LoVo (cell line): ENCODE results near the gene NFATC1.

Experiments used
- DNase-seq: peaks from one replicate; pipeline ENCODE4 v3.0.0-alpha.2; 2016; ENCODE audit warnings: low spot score

The NFATC1 gene

DNA sequence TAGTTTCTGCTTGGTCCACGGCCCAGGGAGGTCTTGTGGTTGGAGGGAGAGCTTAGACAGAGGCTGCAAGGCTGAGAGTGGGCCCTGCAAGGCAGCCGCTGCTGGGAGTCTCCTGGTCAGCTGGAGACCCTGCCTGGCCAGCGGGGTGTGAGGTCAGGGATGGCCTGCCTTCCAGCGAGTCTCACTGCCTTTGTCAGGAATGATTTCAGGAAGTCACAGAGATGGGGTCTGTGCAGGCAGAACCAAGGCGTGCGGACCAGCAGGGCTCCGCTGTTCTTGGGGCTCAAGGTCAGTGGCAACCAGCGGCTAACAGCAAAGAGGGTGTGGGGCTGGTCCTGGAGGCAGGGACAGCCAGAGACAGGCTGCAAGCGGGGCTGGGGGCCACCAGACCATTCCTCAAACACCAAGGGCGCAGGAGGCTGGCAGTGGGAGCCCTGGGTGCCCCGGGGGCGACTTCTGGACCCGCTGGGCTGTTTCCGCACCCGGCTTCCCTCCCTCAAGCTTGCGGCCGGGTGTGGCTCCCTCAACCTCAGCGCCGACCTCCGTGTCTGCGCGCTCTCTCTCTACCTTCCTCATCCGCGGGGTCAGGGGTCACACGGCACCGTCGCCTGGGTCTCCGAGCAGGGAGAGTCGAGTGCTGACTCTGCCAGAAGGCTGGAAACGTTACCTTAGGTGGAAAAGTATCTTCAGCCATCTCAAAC is 159.4 kb downstream of the NFATC1 start:
- no peak for DNase-seq

- DNase-seq: no peak
Measured at GRCh38 chr18:79555885-79556284, 160.2 kb downstream of the NFATC1 start.

- no peak for DNase-seq
Measured at GRCh38 chr18:79556829-79557585, 161.3 kb downstream of the NFATC1 start.

DNA sequence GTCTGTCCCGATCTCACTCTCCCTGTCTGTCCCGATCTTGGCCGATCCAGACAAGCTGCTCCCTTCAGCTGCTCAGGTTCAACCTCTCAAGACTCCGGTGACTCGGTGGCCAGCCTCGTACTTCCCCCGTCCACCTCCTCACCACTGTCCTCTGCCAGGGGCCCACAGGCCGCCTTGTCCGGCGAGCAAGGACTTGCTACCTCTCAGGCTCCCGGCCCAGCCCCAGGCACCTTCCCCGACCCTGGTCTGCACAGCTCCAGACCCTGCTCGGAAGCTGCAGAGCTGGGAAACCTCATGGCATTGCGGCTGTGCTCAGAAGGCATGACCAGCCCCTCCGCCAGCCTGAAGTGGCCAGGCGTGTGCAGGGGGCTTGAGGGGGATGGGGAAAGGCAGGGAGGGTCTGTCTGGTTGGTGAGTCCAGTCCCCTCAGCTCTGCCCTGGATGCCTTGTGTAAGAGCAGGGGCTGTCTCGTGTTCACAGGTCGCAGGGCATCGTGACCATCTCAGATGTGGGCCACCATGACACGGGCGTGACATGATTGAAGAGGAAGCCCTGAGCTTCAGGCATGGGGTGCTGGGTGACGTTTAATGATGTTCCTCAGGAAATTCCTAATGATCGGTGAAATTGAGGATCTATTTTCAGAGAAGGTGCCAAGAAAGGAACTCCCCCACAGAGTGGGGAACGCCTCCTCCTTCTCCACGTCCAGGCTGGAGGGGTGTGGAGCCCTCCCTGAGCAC is 162.6 kb downstream of the NFATC1 start:
- no peak for DNase-seq

DNA sequence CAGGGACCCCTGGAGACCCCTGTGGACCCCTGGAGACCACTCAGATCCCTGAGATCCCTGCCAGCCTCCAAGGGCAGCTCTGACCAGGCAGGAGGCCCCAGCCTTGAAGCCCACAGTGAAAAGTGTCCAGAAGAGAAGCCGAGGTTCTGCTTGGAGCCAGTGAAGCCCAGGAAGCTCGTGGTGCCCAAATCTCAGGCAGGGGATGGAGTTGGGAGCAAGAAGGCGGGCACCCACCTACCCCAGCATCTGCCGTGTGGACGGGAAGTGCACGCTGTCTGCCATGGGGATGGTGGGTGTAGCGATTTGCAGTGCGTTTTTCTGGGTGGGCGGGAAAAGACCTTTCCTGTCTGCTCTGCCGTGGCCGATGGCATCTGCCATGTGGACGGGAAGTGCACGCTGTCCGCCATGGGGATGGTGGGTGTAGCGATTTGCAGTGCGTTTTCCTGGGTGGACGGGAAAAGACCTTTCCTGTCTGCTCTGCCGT is 163.2 kb downstream of the NFATC1 start:
- DNase-seq: no peak

DNA sequence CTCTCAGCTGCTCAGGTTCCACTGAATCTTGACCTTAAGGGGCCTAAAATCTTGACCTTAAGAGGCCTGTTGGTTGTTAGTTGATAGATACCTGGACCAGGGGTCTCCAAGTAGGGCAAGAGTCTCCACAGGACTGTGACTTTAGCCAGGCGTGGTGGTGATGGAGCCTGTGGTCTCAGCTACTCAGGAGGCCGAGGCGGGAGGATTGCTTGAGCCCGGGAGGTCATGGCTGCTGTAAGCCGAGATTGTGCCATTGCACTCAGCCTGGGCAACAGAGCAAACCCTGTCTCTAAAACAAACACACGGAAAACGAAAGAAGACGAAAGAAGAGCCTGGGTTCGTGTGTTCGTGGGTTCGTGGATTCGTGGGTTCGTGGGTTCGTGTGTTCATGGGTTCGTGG is 163.7 kb downstream of the NFATC1 start:
- DNase-seq: no peak

DNA sequence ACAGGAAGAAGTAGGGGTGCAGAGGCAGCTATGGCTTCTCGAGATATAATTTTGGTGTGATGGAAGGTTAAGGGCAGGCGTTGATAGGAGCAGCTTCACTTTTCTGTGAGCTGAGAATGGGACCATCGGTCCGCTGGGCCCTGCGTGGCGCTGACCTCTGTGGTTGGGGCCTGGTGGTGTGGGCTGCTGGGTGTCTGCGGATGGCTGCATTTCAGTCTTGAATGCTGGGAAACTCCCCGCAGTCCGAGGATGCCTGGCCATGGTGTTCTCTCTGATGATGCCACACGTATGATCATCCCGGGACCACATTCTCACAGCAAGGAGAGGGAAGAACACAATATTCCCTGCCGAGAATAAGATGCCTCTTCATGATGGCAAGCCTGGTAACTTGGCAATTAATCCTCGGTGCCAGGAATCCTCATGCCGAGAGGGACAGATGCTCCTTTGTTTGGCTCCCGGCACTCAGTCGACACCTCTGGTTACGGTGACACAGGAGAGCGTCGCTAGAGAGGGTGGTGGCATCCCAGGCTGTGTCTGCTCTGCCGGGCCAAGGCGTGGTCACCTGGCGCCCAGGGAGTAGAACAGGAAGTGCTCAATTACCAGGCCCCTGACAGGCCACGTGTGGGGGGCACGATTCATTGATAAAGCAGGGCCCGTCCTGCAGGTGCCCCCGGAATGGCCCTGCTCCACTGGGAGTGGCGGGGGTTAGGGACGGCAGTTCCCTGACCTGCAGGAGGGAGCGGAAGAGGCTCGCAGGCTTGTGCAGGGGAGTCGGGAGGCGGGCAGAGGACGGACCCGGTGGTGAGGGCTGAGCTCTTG is 164.5 kb downstream of the NFATC1 start:
- no peak for DNase-seq

DNA sequence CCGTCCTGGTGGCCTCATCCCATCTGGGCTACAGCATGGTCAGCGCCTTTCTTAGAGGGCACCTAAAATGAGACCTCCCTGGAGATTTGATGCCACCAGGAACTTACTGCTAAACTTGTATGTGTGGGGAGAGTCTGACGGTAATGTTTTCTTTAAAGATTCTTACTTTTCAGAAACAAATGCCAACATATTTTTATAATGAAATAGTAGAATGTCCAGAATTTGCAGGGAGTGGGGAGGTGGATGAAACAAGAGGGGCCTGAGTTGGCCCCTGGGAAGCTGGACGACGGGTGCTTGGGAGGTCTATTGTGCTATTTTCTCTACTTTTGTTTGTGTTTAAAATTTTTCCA is 165.1 kb downstream of the NFATC1 start:
- no peak for DNase-seq

DNA sequence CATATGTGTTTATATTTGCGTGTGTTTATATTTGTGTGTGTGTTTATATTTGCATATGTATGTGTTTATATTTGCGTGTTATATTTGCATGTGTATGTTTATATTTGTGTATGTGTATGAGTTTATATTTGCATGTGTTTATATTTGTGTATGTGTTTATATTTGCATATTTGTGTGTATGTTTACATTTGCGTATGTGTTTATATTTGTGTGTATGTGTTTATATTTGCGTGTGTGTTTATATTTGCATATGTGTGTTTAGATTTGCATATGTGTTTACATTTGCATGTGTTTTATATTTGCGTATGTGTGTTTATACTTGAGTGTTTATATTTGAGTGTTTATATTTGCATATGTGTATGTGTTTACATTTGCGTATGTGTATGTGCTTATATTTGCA is 168.2 kb downstream of the NFATC1 start:
- no peak for DNase-seq

DNA sequence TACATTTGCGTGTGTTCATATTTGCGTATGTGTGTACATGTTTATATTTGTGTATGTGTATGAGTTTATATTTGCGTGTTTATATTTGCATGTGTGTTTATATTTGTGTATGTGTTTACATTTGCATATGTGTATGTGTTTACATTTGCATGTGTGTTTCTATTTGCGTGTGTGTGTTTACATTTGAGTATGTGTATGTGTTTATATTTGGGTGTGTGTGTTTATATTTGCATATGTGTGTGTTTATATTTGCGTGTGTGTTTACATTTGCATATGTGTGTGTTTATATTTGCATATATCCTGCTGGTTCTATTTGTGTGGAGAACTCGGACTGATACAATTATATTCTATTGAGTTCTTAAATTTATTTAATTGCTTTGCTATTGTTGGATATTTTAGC is 168.7 kb downstream of the NFATC1 start:
- no peak for DNase-seq

GRCh38 chr18:79566771-79567431 is 171.2 kb downstream of the NFATC1 start:
- no peak for DNase-seq

- no peak for DNase-seq
Measured at GRCh38 chr18:79567481-79568147, 171.9 kb downstream of the NFATC1 start.

- DNase-seq: no peak
Measured at GRCh38 chr18:79568543-79569205, 172.9 kb downstream of the NFATC1 start.

DNA sequence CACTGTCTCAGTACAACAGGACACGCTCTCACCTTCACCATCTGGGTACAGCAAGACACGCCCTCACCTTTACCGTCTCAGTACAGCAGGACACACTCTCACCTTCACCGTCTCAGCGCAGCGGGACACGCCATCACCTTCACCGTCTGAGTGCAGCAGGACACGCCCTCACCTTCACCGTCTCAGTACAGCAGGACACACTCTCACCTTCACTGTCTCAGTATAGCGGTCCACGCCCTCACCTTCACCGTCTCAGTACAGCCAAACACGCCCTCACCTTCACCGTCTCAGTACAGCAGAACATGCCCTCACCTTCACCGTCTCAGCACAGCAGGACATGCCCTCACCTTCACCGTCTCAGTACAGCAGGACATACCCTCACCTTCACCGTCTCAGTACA is 174.0 kb downstream of the NFATC1 start:
- no peak for DNase-seq

GRCh38 chr18:79570266-79571201 is 174.8 kb downstream of the NFATC1 start:
- no peak for DNase-seq

- no peak for DNase-seq
Measured at GRCh38 chr18:79571211-79572092, 175.7 kb downstream of the NFATC1 start.

DNA sequence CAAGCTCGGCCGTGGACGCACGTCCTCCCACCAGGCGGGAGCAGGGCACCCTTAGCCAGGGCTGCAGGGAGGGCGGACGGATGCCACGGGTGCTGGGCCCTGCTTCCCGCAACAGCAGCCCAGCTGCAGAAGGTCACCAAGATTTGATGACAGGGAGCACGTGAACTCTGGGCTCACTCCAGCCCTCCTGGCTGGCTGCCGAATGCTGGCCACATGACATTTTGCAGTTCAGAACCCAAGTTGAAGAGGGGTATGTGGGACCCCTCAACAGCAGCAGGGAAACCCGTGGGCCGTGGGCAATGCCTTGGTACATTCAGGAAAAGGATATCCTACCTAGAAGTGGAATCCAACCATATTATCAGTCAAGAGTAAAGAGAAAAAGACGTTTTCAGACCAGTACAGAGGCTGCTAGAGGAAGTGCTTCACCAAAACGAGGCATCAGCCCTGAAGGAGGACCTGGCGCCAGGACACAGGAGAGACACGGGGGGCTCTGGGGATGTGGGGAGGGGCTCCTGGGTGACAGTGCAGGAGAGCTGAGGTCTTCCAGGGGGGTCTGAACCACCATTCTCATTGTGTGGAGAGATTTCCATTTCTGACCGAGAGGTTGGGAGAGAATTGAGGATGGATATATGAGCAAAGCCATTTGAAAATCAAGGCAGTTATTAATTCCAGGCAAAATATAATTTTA is 176.5 kb downstream of the NFATC1 start:
- DNase-seq: no peak
